ENCODE results near the gene RETN.
"Not testable (repeated sequence)": the region's sequence is repeated elsewhere in the genome, so short reads cannot be mapped to it uniquely, and the experiment has no call there.

Gene RETN

DNA sequence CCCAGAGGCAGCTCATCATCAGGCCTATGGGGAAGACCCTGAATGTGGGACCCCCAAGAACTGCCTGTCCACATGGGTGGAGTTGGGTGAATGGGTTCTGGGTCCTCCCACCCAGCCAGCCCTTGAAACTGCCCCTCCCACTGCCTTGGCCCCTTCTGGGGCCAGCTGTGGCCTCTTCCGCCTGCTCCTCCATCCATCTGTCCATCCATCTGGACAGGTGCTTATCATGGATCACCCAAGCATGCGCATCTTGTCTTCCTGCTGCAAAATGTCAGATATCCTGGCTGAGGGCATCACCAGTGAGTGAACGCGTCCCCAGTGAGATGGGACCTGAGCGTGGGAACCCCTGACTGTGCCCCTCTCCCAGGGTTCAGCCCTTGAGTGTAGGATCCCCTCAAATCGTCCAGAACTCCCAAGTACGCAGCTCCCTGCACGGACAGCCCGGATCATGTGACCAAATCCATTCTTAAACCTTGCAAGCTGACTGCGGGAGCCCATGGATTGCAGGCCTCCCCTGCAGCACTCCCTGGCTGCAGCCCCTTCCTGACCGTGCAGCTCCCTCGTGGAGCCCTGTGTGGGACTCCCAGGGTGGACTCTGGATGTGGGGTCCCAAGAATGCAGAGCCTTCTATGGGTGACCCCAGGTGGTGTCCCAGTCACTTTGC lies 29.9 kb upstream of the RETN start:
- DNase-seq: peak; percentile 49

DNA sequence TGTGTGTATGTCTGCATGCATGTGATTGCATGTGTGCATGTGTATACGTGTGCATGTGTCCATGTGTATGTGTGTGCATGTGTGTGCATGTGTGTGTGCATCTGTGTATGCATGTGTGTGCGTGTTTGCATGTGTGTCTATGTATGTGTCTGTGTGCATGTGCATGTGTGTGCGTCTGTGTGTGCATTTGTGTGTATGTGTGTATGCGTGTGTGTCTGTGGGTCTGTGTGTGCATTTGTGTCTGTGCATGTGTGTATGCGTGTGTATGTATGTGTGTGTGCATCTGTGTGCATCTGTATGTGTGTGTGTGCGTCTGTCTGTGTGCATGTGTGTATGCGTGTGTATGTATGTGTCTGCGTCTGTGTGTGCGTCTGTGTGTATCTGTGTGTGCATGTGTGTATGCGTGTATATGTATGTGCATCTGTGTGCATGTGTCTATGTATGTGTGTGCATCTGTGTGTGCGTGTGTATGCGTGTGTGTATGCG lies 28.9 kb upstream of the RETN start:
- DNase-seq: no peak

DNA sequence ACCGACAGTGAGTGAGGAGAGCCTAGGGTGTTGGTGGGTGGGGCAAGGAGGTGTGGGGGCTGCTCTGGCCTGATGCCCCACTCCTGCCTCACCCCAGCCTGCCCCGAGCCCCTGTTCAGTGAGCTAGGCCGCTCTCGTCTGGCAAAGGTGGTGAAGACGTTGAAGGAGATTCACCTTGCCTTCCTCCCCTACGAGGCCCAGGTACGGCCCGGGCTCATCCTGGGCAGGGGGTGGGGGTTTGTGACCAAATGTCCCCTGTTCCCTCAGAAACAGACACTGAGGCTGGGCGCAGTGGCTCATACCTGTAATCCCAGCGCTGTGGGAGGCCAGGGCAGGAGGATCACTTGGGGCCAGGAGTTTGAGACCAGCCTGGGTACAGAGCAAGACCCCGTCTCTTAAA lies 28.0 kb upstream of the RETN start:
- DNase-seq: no peak

DNA sequence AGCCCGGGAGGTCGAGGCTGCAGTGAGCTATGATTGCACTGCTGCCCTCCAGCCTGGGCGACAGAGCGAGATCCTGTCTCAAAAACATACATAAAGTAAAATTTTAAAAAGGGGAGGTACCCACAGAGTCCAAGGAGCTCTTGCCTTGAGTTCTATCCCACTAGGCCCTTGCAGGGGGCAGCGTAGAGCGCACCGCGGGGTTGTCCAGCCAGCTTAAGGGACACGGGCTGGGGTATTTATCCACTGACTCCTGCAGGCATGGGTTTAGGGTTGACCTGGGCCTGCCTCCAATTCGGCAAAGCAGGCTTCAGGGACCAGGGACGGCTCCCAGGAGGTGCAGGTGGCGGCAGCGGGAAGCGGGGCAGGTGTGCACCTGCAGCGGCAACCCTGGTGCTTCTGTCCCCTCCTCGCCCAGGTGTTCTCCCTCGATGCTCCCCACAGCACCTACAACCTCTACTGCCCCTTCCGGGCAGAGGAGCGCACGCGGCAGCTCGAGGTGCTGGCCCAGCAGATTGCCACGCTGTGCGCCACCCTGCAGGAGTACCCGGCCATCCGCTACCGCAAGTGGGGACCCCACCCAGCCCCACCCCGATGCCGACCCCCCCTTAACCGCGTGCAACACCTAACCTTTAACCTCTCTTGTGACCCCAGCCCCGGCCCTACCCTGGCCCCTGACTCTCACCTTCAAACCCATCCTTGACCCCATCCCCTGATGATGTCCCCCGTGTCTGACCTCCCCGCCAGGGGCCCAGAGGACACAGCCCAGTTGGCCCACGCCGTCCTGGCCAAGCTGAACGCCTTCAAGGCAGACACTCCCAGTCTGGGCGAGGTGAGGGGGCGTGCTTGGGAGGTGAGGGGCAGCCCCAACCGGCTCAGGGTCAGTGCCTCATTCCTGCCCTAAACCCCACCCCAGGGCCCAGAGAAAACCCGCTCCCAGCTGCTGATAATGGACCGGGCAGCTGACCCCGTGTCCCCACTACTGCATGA lies 27.3 kb upstream of the RETN start:
- DNase-seq: no peak

DNA sequence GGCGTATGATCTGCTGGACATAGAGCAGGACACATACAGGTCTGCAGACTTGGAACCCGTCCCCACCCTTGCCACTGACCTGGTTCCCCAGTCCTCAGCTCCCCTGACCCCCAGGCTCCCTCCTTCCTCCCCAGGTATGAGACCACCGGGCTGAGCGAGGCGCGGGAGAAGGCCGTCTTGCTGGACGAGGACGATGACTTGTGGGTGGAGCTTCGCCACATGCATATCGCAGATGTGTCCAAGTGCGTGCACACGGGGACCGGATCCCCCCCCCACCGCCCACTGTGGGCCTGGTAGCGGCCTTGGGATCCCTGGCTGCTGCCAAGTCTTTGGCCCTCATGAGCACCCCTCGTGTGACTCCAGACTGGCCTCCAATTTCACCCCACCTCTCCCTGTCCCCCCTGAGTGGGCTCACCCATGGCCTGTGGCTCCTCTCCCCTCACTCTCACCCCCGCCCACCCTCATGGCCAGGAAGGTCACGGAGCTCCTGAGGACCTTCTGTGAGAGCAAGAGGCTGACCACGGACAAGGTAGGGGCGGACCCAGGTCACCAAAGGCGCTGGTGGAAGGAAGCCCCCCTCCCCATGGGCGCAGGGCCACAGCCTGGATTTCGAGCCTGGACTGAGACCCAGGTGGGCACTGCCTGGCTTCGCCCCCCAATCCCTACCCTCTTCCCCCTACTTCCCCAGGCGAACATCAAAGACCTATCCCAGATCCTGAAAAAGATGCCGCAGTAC lies 26.4 kb upstream of the RETN start:
- no peak for DNase-seq

DNA sequence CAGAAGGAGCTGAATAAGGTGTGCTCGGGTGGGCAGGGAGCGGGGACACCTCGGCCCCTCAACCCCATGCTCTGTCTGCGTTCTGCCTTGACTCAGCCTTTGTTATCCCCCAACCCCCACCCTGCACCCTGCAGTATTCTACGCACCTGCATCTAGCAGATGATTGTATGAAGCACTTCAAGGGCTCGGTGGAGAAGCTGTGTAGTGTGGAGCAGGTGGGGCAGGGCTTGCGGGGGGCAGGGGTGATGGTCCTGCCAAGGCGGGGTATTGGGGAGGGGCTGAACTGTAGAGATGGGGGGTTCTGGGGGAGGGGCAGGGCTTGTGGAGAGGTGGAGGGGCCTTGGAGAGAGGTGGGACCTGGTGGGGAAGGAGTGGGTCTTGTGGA lies 25.8 kb upstream of the RETN start:
- no peak for DNase-seq

DNA sequence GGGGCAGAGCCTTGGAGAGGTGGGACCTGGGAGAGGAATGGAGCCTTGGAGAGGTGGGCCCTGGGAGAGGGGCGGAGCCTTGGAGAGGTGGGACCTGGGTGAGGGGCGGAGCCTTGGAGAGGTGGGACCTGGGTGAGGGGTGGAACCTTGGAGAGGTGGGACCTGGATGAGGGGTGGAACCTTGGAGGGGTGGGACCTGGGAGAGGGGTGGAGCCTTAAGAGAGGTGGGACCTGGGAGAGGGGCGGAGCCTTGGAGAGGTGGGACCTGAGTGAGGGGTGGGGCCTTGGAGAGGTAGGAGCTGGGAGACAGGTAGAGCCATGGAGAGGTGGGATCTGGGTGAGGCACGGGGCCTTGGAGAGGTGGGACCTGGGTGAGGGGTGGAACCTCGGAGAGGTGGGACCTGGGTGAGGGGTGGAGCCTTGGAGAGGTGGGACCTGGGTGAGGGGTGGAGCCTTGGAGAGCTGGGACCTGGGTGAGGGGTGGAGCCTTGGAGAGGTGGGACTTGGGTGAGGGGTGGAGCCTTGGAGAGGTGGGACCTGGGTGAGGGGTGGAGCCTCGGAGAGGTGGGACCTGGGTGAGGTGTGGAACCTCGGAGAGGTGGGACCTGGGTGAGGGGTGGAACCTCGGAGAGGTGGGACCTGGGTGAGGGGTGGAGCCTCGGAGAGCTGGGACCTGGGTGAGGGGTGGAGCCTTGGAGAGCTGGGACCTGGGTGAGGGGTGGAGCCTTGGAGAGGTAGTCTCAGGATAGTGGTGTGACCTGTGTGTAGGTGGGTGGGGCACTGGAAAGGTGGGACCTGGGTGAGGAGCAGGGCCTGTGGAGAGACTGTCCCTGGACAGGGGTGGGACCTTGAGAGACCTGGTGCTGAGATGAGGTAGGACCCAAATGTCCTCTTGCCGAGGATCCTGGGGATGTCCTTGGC lies 25.0 kb upstream of the RETN start:
- not testable (repeated sequence) for DNase-seq

DNA sequence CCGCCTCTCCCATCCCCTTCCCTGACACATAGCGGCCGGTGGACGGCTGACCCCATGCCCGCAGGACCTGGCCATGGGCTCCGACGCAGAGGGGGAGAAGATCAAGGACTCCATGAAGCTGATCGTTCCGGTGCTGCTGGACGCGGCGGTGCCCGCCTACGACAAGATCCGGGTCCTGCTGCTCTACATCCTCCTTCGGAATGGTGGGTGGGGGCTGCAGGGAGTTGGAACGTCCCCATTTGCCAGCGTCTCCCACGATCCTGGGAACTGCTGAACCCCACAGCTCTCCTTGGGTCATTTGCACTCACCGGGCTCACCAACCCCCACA lies 24.3 kb upstream of the RETN start:
- no peak for DNase-seq

DNA sequence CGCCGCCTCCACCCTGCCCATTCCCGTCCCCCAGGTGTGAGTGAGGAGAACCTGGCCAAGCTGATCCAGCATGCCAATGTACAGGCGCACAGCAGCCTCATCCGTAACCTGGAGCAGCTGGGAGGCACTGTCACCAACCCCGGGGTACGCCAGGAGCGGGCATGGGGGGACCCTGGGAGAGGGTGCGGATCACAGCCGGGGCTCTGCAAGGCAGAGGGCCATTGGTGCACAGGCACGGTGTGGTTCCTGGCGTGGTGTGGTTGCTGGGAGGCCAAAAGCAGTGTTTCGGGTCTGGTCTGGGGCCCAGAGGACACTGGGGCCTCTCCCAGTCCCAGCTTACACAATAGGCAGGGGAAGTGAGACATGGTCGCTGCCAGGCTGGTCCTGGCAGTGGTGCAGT lies 23.7 kb upstream of the RETN start:
- no peak for DNase-seq

DNA sequence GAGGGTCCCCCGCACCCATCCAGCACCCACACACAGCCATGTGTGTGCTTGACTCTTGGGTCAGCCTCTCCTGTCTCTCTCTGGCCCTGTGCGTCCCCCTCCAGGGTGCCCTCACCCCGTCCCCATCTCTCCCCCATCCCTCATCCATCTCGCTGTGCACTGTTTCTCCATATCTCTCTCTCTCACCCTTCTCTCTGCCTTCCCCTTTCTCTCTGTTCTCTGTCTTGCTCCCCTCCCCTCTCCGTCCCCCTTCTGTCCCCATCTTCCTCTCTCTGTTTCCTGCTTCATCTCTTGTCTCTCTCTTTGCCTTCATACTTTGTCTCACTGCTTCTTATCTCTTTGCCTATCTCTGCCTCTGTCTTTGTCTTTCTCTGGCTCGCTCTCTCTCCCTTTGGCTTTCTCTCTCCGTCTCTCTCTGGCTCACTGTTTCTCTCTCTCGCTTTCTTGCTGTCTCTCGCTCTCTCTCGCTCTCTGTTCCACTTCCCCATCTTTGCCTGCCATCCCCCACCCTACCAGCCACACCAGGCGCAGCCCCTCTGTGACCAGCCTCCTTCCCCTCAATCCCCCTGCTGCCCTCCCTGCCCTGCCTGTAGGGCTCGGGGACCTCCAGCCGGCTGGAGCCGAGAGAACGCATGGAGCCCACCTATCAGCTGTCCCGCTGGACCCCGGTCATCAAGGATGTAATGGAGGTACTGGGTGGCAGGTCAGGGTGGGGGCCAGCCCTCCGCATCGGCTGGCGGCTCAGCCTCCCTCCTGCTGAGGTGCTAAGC lies 23.0 kb upstream of the RETN start:
- no peak for DNase-seq

DNA sequence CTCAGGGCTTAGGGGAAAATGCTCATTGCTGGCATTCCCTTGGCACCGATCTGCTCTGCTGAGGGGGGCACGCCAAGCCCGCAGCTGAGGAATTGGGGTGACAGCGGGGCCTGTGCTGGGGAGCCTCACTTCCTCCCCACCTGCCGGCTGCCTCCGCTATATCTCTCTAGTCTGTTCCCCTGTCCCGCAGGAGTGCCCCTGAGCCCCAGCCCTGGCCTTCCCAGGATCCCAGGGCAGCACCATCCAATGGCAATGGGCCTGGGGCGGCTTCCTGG lies 22.5 kb upstream of the RETN start:
- no peak for DNase-seq

DNA sequence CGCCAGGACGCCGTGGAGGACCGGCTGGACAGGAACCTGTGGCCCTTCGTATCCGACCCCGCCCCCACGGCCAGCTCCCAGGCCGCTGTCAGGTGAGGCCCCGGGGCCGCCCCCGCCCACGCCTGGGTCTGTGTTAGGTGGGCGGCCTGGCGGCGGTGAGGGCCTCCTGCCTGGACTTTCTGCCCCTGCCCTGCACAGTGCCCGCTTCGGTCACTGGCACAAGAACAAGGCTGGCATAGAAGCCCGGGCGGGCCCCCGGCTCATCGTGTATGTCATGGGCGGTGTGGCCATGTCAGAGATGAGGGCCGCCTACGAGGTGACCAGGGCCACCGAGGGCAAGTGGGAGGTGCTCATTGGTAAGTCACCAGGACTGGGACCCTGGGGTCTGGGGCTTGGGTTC lies 21.7 kb upstream of the RETN start:
- no peak for DNase-seq

DNA sequence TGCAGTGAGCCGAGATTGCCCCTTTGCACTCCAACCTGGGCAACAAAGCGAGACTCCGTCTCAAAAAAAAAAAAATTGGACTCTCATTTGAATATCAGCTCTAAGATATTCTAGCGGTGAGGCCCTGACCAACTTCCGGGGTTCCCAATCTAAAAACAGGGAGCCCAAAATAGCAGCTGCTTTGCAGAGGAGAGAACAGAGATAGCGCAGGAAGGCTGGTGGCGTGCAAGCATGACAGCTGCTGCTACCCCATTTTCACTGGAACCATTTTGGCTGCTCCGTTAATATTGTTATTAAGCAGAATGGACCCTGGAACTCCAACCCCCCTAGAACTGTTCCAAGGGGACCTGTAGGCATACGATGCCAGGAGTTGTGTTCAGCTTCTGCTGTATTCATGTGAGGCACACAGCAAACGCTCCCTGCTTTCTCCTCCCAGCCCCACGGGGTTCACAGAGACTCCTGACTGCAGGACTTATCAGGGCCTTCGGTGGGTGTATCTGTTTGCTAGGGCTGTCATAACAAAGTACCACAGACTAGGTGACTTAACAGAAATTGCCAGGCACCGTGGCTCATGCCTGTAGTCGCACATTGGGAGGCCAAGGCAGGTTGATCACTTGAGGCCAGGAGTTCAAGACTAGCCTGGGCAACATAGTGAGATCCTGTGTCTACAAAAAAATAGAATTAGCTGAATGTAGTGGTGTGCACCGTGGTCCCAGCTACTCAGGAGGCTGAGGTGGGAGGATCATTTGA lies 20.4 kb upstream of the RETN start:
- no peak for DNase-seq

DNA sequence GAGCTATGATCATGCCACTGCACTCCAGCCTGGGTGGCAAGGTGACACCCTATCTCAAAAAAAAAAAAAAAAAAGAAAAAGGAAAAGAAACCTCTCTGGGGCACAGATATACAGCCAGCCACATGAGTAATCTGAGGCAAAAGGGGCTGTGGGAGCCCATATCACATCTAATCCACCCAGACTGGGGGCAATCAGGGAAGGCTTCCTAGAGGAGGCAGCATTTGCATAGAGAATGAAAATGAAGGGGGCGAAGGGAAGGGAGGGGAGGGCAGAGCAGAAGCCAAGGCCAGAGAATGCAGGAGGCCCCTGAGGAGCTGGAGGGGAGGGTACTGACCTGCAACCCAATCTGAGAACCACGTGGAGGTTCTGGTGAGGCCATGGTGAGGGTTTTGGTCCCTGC lies 18.7 kb upstream of the RETN start:
- DNase-seq: no peak

DNA sequence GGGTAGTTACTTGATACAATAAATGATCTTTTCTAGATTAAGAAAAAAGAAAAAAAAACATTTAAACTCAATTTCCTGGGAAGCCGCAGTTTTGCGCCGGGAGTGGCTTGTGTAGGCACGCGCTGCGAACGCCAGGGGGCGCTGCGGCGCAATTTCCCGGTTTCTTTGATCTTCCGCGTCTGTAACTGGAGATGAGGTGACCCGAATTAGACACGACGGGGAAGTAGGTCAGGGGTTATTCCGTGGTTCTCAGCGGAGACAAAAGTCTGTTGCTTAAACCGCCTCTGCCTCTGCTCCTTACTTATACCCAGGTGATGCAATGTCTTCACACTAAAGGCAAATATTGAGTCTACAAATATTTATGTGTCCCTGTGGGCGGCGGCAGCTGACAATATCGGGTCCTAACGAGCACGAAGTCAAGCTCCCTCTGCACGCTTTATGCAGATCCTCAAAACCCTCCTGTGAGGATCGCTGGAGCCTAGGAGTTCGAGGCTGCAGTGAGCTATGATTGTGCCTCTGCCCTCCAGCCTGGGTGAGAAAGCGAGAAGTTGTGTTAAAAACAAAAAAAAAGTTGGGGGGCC lies 16.7 kb upstream of the RETN start:
- DNase-seq: peak; percentile 88

DNA sequence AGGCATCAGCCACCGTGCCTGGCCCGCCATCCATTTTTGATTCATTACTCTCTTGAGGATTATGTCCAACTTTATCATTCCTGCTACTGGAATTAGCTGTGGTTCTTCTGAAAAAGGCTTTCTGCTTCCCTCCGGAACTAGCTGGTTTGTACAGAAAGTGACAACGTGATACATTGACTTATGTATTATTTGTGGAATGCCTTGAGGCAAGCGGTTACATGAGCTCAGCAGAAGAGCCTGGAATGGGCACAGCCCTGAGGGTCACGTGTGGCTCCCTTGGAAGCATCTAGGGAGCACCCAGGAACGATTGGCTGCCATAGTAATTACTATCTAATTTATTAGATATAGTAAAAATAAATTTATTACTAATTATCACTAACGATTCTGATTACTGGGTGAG lies 14.4 kb upstream of the RETN start:
- no peak for DNase-seq

DNA sequence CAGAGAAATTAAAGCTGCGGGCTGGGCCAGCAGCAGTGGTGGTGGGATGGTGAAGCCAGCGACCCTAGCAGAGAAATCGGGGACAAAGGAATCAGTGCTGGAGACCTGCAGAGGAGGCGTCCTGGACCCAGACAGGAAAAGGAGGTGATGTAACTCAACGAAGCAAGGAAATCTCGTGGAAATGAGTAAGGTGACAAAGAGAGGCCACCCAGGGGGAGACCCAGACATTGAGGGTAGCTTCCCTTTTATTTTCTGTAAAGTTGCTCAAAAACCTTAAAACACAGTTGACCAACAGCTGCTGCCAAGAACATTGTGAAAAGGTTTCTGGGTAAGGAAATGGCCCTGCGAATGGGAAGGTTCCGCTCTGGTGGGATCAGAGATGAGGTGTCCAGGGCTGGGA lies 13.3 kb upstream of the RETN start:
- no peak for DNase-seq

DNA sequence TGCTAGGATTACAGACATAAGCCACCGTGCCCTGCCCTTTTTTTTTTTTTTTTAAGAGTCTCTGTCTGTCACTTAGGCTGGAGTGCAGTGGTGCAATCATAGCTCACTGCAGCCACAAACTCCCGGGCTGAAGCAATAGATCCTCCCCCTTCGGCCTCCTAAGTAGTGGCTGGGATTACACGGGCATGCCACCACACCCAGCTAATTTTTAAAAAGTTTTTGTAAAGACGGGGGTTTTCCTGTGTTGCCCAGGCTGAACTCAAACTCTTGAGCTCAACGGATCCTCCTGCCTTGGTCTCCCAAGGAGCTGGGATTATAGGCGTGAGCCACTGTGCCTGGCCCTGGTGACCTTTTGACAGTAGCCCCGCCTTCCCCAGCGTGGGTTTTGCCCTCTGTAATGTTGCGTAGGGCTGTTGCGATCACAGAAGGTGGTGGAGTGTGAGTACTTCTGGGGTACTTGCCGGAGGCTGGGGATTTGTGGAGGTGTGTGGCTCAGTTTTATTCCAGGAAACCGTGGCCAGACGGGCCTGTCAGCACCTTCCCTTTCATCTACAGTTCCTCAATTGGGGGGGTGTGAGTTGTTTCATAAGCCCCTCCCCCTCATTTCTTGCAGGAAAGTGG lies 11.6 kb upstream of the RETN start:
- DNase-seq: no peak

DNA sequence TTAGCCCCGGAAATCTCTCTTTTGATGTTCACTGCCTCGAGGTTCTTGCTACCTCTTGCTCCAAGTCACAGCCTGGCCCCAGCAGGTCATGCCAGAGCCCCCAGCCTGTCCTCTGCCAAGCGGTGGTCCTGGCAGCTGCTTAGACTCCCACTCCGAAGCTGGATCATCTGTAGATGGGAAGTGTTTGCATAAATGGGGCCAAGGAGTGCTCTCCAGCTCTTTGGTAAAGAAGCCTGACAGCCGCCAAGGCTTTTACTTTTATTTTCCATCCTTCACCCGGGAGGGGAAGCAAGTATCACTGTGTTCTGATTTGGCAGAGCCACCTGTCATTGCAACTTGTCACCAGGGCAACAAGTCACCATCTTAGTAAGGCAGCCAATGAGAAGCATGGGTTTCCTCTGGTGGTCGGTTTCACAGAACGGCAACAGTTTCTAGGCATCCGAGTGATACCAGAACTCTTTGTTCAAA lies 10.6 kb upstream of the RETN start:
- peak; percentile 14 for DNase-seq

Measured in NCI-H2171 treated with DMSO at 0.1 percent for 48 hours (cell line).